Liver (tissue), 9 donors: ENCODE measurements around the gene LDB2. TPM values are rescaled to one million over a fixed set of nuclear protein-coding genes. Genes with fewer than 3 reads are reported as not detected.

Experiments used
- DNase-seq: peaks from one replicate; pipeline ENCODE4 v3.0.0-alpha.2; 2017; ENCODE audit warnings: low spot score
- H3K27ac ChIP-seq, 2 donors: one replicate each; pipeline ENCODE4 v1.7.0; 2013; ENCODE audit warnings: inconsistent platforms in 2 of 2, low read length in 2 of 2, control low read depth in 1 of 2, low read depth in 1 of 2, mild to moderate bottlenecking in 1 of 2
- H3K27me3 ChIP-seq, 4 donors: one replicate each; pipeline versions ENCODE4 v1.6.1 to v1.7.0; 2013; ENCODE audit warnings: low read length in 3 of 4, inconsistent platforms in 1 of 4, mild to moderate bottlenecking in 1 of 4, moderate library complexity in 1 of 4; ENCODE audit not compliant: control insufficient read depth in 4 of 4, insufficient read depth in 4 of 4
- H3K36me3 ChIP-seq, 4 donors: one replicate each; pipeline versions ENCODE4 v1.6.1 to v1.7.0; 2013; ENCODE audit warnings: low read length in 3 of 4, mild to moderate bottlenecking in 3 of 4, low read depth in 1 of 4, moderate library complexity in 1 of 4; ENCODE audit not compliant: control insufficient read depth in 4 of 4, insufficient read depth in 3 of 4
- H3K4me1 ChIP-seq, 4 donors: one replicate each; pipeline versions ENCODE4 v1.6.1 to v1.7.0; 2013; ENCODE audit warnings: low read length in 3 of 4, mild to moderate bottlenecking in 3 of 4, moderate library complexity in 1 of 4; ENCODE audit not compliant: control insufficient read depth in 4 of 4, insufficient read depth in 4 of 4
- H3K4me3 ChIP-seq, 3 donors: one replicate each; pipeline versions ENCODE4 v1.6.1 to v1.7.0; 2013; ENCODE audit warnings: low read length in 3 of 3, control low read depth in 1 of 3, low read depth in 1 of 3, mild to moderate bottlenecking in 1 of 3
- H3K9ac ChIP-seq, 2 donors: one replicate each; pipeline ENCODE4 v1.7.0; 2013; ENCODE audit warnings: low read length in 2 of 2, mild to moderate bottlenecking in 2 of 2, moderate library complexity in 2 of 2, control low read depth in 1 of 2, low read depth in 1 of 2
- H3K9me3 ChIP-seq, 4 donors: one replicate each; pipeline versions ENCODE4 v1.6.1 to v1.7.0; 2013; ENCODE audit warnings: low read length in 3 of 4; ENCODE audit not compliant: control insufficient read depth in 4 of 4
- FOXA1 ChIP-seq: IDR thresholded peaks from 2 replicates; pipeline ENCODE4 v1.6.1; 2016; ENCODE audit warnings: antibody characterized with exemption
- FOXA2 ChIP-seq: IDR thresholded peaks from 2 replicates; pipeline ENCODE4 v1.6.1; 2016; ENCODE audit warnings: antibody characterized with exemption
- GABPA ChIP-seq, 2 donors: IDR thresholded peaks in 1 of 2; conservative IDR thresholded peaks in 1 of 2; 2 replicates each; pipeline ENCODE4 v1.6.1; 2016; ENCODE audit warnings: antibody characterized with exemption in 2 of 2, mild to moderate bottlenecking in 1 of 2, moderate library complexity in 1 of 2
- HNF4A ChIP-seq, 2 donors: conservative IDR thresholded peaks; 2 replicates each; pipeline ENCODE4 v1.6.1; 2016; ENCODE audit warnings: antibody characterized with exemption in 2 of 2, mild to moderate bottlenecking in 2 of 2
- HNF4G ChIP-seq: IDR thresholded peaks from 2 replicates; pipeline ENCODE4 v1.6.1; 2016; ENCODE audit warnings: antibody characterized with exemption
- JUND ChIP-seq, 2 donors: IDR thresholded peaks; 2 replicates each; pipeline ENCODE4 v1.6.1; 2016; ENCODE audit warnings: antibody characterized with exemption in 2 of 2
- NR2F2 ChIP-seq: IDR thresholded peaks from 2 replicates; pipeline ENCODE4 v1.6.1; 2016; ENCODE audit warnings: antibody characterized with exemption
- RXRA ChIP-seq, 2 donors: IDR thresholded peaks; 2 replicates each; pipeline ENCODE4 v1.6.1; 2017 to 2018; ENCODE audit warnings: antibody characterized with exemption in 2 of 2, mild to moderate bottlenecking in 1 of 2
- SP1 ChIP-seq: IDR thresholded peaks from 2 replicates; pipeline ENCODE4 v1.6.1; 2018; ENCODE audit warnings: antibody characterized with exemption, mild to moderate bottlenecking
- TAF1 ChIP-seq: conservative IDR thresholded peaks from 2 replicates; pipeline ENCODE4 v1.6.1; 2016; ENCODE audit warnings: antibody characterized with exemption, mild to moderate bottlenecking
- YY1 ChIP-seq: IDR thresholded peaks from 2 replicates; pipeline ENCODE4 v1.6.1; 2016; ENCODE audit warnings: antibody characterized with exemption, mild to moderate bottlenecking
- WGBS: extraction: QIAGEN DNeasy Blood & Tissue Kit; methylation state at CpG from one replicate; pipeline ENCODE4 v1.1.7; 2013; 5-methylcytosine and 5-hydroxymethylcytosine counted together
- polyA plus RNA-seq, 2 donors: library from polyadenylated mRNA; stranded (reverse) in 1 of 2; unstranded in 1 of 2; fragments of 200-250 nt in 1 of 2; fragments of >200 nt in 1 of 2; fragmentation: Nextera tagmentation in 1 of 2; extraction: Ambion mirVana in 1 of 2; gene quantifications; one replicate each; pipeline versions ENCODE4 v1.2.1 to v1.2.3, GENCODE V29; 2013 to 2015
- total RNA-seq, 2 donors: library from RNA; depleted of rRNA; stranded (reverse); fragments of >200 nt; gene quantifications; one replicate each; pipeline ENCODE4 v1.2.3, GENCODE V29; 2014
- TF ChIP-seq, protein P1 (sequence below): IDR thresholded peaks from 2 replicates; pipeline ENCODE4 v1.6.1; 2016; ENCODE audit warnings: antibody characterized with exemption
- TF ChIP-seq, protein P2 (sequence below): IDR thresholded peaks from 2 replicates; pipeline ENCODE4 v1.6.1; 2016; ENCODE audit warnings: antibody characterized with exemption
- TF ChIP-seq, protein P3 (sequence below): IDR thresholded peaks from 2 replicates; pipeline ENCODE4 v1.6.1; 2016; ENCODE audit warnings: antibody characterized with exemption, mild to moderate bottlenecking
- TF ChIP-seq, protein P4 (sequence below): fragments of 150-350 bp; IDR thresholded peaks from 2 replicates; pipeline ENCODE4 v1.5.1; 2017; ENCODE audit warnings: improper control_type of control experiment, low read depth, low read length; ENCODE audit not compliant: missing input control
- TF ChIP-seq, protein P5 (sequence below): IDR thresholded peaks from 2 replicates; pipeline ENCODE4 v1.6.1; 2016; ENCODE audit warnings: antibody characterized with exemption
- donor health status: healthy.
- donor health status: healthy.
- donor health status: healthy.
- donor health status: healthy.
- donor health status: healthy.

LDB2 gene
- total and polyA plus RNA-seq, 4 donors = 7.4 to 31.9 (median 16.8) TPM

DNA sequence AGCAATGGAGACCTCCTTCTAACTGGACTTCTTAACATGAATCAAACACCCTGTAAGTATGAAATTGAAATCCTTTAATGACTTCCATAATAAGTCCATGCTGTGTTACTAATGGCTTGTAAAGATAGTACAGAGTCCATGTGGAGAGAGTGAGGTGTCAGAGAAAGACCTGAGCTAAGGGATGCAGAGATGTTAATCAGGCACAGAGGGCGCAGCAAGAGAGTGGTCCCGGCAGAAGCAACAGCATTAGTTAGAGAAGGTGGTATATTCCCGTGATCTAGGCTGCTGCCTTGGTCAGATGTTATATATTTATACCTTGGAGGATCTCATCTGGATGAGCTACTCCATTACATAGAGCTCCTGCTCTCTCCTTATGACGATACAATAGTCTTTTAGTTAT, 295.3 kb downstream of the LDB2 start:
- no peak for DNase-seq
- Histone ChIP-seq H3K9ac (no peak overlapping the region), H3K36me3 (no peaks in the 10 kb centered on the region), H3K4me3 (no peak overlapping the region), H3K27ac (no peak overlapping the region), H3K27me3 (peaks cover 0 to 4% (median 0%) of the 10 kb centered on the region in 4 donors), H3K4me1 (no peaks in the 10 kb centered on the region), H3K9me3 (no peaks in the 10 kb centered on the region)
- WGBS = 64% methylated on average over 4 of the region's 4 CpGs
- TF ChIP-seq, protein P1, sequence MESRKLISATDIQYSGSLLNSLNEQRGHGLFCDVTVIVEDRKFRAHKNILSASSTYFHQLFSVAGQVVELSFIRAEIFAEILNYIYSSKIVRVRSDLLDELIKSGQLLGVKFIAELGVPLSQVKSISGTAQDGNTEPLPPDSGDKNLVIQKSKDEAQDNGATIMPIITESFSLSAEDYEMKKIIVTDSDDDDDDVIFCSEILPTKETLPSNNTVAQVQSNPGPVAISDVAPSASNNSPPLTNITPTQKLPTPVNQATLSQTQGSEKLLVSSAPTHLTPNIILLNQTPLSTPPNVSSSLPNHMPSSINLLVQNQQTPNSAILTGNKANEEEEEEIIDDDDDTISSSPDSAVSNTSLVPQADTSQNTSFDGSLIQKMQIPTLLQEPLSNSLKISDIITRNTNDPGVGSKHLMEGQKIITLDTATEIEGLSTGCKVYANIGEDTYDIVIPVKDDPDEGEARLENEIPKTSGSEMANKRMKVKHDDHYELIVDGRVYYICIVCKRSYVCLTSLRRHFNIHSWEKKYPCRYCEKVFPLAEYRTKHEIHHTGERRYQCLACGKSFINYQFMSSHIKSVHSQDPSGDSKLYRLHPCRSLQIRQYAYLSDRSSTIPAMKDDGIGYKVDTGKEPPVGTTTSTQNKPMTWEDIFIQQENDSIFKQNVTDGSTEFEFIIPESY = no peak
- TF ChIP-seq, protein P2, sequence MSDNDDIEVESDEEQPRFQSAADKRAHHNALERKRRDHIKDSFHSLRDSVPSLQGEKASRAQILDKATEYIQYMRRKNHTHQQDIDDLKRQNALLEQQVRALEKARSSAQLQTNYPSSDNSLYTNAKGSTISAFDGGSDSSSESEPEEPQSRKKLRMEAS = no peak
- TF ChIP-seq NR2F2 (no peak), JUND (IDR thresholded peaks at IDR 0.05) (no peak), FOXA2 (no peak), HNF4G (no peak), FOXA1 (no peak), YY1 (no peak)
- TF ChIP-seq, protein P3, sequence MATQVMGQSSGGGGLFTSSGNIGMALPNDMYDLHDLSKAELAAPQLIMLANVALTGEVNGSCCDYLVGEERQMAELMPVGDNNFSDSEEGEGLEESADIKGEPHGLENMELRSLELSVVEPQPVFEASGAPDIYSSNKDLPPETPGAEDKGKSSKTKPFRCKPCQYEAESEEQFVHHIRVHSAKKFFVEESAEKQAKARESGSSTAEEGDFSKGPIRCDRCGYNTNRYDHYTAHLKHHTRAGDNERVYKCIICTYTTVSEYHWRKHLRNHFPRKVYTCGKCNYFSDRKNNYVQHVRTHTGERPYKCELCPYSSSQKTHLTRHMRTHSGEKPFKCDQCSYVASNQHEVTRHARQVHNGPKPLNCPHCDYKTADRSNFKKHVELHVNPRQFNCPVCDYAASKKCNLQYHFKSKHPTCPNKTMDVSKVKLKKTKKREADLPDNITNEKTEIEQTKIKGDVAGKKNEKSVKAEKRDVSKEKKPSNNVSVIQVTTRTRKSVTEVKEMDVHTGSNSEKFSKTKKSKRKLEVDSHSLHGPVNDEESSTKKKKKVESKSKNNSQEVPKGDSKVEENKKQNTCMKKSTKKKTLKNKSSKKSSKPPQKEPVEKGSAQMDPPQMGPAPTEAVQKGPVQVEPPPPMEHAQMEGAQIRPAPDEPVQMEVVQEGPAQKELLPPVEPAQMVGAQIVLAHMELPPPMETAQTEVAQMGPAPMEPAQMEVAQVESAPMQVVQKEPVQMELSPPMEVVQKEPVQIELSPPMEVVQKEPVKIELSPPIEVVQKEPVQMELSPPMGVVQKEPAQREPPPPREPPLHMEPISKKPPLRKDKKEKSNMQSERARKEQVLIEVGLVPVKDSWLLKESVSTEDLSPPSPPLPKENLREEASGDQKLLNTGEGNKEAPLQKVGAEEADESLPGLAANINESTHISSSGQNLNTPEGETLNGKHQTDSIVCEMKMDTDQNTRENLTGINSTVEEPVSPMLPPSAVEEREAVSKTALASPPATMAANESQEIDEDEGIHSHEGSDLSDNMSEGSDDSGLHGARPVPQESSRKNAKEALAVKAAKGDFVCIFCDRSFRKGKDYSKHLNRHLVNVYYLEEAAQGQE = no peak

DNA sequence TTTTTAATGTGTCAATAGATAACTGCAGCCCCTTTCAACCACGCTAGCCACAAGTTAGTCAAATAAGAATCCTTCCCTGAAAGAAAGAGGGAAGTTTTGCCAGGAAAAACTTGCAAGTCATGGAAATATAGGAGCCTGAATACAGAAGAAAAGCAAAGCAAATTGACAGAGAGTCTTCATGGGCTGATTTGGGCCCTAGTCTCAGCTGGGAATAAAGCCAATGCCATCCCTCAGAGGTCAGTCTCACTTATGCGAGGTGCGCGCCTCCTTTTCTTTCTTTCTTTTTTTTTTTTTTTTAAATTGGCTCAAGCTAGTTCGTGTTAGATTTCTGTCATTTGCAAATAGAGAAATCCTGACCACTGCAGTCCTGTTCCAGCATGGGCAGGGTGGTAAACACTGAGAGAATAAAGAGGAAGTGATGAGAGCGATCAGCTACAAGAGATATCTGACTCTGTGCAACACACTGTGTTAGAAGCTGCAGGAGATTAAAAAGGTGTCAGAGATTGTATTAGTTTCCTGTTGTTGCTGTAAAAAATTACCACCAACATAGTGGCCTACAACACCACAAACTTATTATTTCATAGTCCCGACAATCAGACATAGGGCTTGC, 299.7 kb downstream of the LDB2 start:
- no peak overlapping the region for H3K9ac ChIP-seq
- no peak overlapping the region for H3K27ac ChIP-seq
- no peaks in the 10 kb centered on the region for H3K36me3 ChIP-seq
- H3K4me3 ChIP-seq = no peak overlapping the region
- H3K9me3 ChIP-seq = no peaks in the 10 kb centered on the region
- WGBS = 65% methylated on average over 7 of the region's 7 CpGs
- DNase-seq = no peak
- TF ChIP-seq, protein P1 = no peak
- TF ChIP-seq SP1 (no peak), YY1 (no peak), FOXA1 (no peak), JUND (IDR thresholded peaks at IDR 0.05) (no peak), RXRA (IDR thresholded peaks at IDR 0.05) (no peak), HNF4A (conservative IDR thresholded peaks at IDR 0.05) (no peak), GABPA (IDR thresholded peaks at IDR 0.05 in 1 of 2, conservative IDR thresholded peaks at IDR 0.05 in 1 of 2) (no peak), FOXA2 (no peak), NR2F2 (no peak), TAF1 (no peak)
- TF ChIP-seq, protein P3 = no peak
- TF ChIP-seq, protein P4, sequence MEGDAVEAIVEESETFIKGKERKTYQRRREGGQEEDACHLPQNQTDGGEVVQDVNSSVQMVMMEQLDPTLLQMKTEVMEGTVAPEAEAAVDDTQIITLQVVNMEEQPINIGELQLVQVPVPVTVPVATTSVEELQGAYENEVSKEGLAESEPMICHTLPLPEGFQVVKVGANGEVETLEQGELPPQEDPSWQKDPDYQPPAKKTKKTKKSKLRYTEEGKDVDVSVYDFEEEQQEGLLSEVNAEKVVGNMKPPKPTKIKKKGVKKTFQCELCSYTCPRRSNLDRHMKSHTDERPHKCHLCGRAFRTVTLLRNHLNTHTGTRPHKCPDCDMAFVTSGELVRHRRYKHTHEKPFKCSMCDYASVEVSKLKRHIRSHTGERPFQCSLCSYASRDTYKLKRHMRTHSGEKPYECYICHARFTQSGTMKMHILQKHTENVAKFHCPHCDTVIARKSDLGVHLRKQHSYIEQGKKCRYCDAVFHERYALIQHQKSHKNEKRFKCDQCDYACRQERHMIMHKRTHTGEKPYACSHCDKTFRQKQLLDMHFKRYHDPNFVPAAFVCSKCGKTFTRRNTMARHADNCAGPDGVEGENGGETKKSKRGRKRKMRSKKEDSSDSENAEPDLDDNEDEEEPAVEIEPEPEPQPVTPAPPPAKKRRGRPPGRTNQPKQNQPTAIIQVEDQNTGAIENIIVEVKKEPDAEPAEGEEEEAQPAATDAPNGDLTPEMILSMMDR = no peak
- TF ChIP-seq, protein P2 = no peak
- TF ChIP-seq, protein P5, sequence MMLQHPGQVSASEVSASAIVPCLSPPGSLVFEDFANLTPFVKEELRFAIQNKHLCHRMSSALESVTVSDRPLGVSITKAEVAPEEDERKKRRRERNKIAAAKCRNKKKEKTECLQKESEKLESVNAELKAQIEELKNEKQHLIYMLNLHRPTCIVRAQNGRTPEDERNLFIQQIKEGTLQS = no peak
- H3K27me3 ChIP-seq = peaks cover 0 to 6% (median 0%) of the 10 kb centered on the region in 4 donors
- H3K4me1 ChIP-seq = no peaks in the 10 kb centered on the region
